Spinal cord (tissue), 10 donors: ENCODE measurements around the gene GPS2. TPM values are rescaled to one million over a fixed set of nuclear protein-coding genes. Genes with fewer than 3 reads are reported as not detected.

Experiments used
- DNase-seq, 6 donors: peaks; one replicate each; pipeline versions ENCODE4 v3.0.0 to v3.0.0-alpha.2; 2013 to 2015; ENCODE audit warnings: low spot score in 6 of 6, low read depth in 4 of 6
- H3K27ac ChIP-seq: one replicate; pipeline ENCODE4 v1.5.1; 2013; ENCODE audit warnings: low read depth, low read length, control low read depth
- H3K27me3 ChIP-seq: one replicate; pipeline ENCODE4 v1.6.1; 2013; ENCODE audit warnings: low read length; ENCODE audit not compliant: control insufficient read depth, insufficient read depth
- H3K36me3 ChIP-seq: one replicate; pipeline ENCODE4 v1.6.1; 2013; ENCODE audit warnings: low read length; ENCODE audit not compliant: control insufficient read depth, insufficient read depth
- H3K4me1 ChIP-seq: one replicate; pipeline ENCODE4 v1.6.1; 2013; ENCODE audit warnings: low read length; ENCODE audit not compliant: control insufficient read depth, insufficient read depth
- H3K4me3 ChIP-seq: one replicate; pipeline ENCODE4 v1.5.1; 2013; ENCODE audit warnings: low read depth, low read length, control low read depth
- H3K9me3 ChIP-seq: one replicate; pipeline ENCODE4 v1.6.1; 2013; ENCODE audit warnings: low read length; ENCODE audit not compliant: control insufficient read depth, insufficient read depth
- WGBS: methylation state at CpG from one replicate; pipeline ENCODE4 v1.1.5; 2013; ENCODE audit warnings: missing lambda C conversion rate; ENCODE audit not compliant: insufficient coverage; 5-methylcytosine and 5-hydroxymethylcytosine counted together
- polyA plus RNA-seq, 2 donors: library from polyadenylated mRNA; unstranded; fragments of 120-200 nt; gene quantifications; one replicate each; pipeline ENCODE4 v1.2.1, GENCODE V29; 2013; ENCODE audit not compliant: insufficient read length in 2 of 2
- total RNA-seq, 2 donors: library from RNA; depleted of rRNA in 1 of 2; stranded (reverse); fragments of 120-200 nt in 1 of 2; fragments of >200 nt in 1 of 2; gene quantifications; one replicate each; pipeline versions ENCODE4 v1.2.3 to v1.2.4, GENCODE V29; 2013 to 2014
- donor health status: healthy.

Gene GPS2
- total and polyA plus RNA-seq, 4 donors = 19.2 to 99.4 (median 81.9) TPM

DNA sequence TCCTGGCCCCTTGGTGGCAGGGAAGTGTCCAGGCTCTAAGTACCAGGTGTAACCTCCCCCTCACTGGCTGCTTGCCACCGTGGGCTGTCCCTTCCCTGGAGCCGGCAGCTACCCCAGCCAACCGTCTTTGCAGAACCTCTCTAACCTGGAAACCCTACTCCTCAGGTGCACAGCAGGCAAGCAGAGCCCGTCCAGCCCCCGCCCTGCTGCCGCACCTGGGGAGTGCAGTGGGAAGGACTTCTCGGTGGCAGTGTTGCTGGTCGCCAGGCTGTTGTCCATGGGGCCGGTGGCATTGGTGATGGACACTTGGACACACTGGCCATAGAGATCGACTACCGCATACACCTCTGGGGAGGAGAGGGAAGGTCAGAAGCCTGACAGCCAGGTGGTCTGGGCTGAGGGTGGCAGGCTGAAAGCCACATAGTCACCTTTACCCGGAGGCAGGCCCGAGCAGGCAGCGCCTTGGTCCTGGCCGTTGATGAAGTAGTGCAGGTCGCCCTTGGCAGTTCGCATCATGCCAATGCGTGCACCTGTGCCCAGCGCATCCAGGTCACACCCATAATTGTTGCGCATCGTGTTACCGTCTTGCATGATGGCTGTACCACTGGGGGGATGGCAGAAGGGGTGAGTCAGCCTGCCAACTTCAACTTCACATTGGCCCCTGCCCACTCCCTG lies 7.5 kb upstream of the GPS2 start:
- Histone ChIP-seq H3K9me3 (no peaks in the 10 kb centered on the region), H3K27me3 (no peaks in the 10 kb centered on the region), H3K36me3 (peaks cover 95% of the 10 kb centered on the region), H3K4me3 (no peak overlapping the region), H3K27ac (no peak overlapping the region), H3K4me1 (peaks cover 4% of the 10 kb centered on the region)
- DNase-seq = no peak
- WGBS = 96% methylated on average over 22 of the region's 22 CpGs

DNA sequence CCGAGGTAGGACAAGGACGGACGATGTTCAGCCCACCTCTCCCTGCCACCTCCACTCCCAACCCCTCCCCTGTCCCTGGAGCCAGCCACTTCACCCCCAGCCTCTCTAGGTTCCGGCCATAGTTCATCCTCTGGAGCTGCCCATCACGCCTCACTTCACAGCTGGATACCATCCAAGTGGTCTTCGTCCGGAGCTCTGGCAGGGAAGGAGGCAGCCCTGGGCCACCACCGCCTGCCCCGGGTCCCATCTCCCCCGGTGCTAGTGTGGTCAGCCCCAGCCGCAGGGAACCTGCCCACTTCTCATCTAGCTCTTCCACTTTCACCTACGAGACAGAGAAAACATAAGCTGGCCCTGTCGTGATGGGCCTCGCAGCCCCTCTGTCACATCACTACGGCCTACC lies 6.3 kb upstream of the GPS2 start:
- DNase-seq = no peak
- Histone ChIP-seq H3K27me3 (no peaks in the 10 kb centered on the region), H3K36me3 (peaks cover 93% of the 10 kb centered on the region), H3K4me1 (no peaks in the 10 kb centered on the region), H3K9me3 (no peaks in the 10 kb centered on the region), H3K27ac (no peak overlapping the region), H3K4me3 (no peak overlapping the region)
- 93% methylated on average over 15 of the region's 15 CpGs for WGBS

GRCh38 chr17:7318121-7318860 lies 3.1 kb upstream of the GPS2 start:
- Histone ChIP-seq H3K4me1 (peaks cover 25% of the 10 kb centered on the region), H3K27me3 (no peaks in the 10 kb centered on the region), H3K4me3 (no peak overlapping the region), H3K36me3 (peaks cover 86% of the 10 kb centered on the region), H3K27ac (no peak overlapping the region), H3K9me3 (no peaks in the 10 kb centered on the region)
- WGBS = 93% methylated on average over 13 of the region's 13 CpGs
- no peak for DNase-seq

- peaks cover 86% of the 10 kb centered on the region for H3K36me3 ChIP-seq
- 90% methylated on average over 10 of the region's 16 CpGs for WGBS
Observed at GRCh38 chr17:7317161-7317803, 2.1 kb upstream of the GPS2 start.

DNA sequence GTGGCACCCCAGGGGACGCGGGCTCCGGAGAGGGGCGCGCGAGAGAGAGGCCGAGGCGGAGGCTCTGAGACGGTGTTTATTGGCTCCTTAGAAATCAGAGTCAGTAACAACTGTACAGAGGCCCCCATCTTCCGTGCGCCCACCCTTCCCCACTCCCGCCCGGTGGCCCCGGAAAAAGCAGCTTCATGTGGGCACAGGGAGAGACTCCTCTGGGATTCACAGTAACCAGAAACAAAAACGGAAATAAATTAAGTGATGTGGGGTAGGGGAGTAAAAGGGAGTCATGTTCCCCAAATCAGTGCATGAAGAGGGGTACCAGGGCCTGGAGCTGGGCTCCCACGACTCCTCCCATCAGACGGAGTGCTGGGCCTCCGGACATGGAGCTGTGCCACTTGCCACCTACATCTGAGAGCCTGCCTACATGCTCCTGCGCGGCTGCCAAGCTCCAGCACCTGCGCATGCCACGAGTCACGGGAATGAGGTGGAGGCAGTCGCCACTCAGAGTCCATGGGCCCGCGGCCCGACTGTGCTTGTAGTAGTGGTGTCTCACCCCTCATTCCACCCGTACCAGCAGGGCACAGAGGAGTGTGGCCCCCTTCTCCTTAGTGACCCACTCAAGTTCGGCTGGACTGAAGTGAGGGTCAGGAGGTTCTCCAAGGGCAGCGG lies 543 bp upstream of the GPS2 start:
- H3K36me3 ChIP-seq = peaks cover 85% of the 10 kb centered on the region
- peaks cover 34% of the 10 kb centered on the region for H3K4me1 ChIP-seq
- H3K4me3 ChIP-seq = peak overlapping the region; percentile 88
- peak overlapping the region; percentile 92 for H3K27ac ChIP-seq
- 45% methylated on average over 27 of the region's 30 CpGs for whole genome bisulfite sequencing
- no peaks in the 10 kb centered on the region for H3K27me3 ChIP-seq
- no peaks in the 10 kb centered on the region for H3K9me3 ChIP-seq
- no peak for DNase-seq

More at GRCh38 chr17:7317161-7317803, 2.1 kb upstream of the GPS2 start:
- DNase-seq = no peak
- H3K4me3 ChIP-seq = no peak overlapping the region
- no peaks in the 10 kb centered on the region for H3K27me3 ChIP-seq
- H3K9me3 ChIP-seq = no peaks in the 10 kb centered on the region
- H3K4me1 ChIP-seq = peaks cover 33% of the 10 kb centered on the region
- no peak overlapping the region for H3K27ac ChIP-seq

- peak overlapping the region; percentile 92 for H3K27ac ChIP-seq
- 57% methylated on average over 8 of the region's 9 CpGs for WGBS
- H3K27me3 ChIP-seq = no peaks in the 10 kb centered on the region
- DNase-seq = no peak
- H3K4me1 ChIP-seq = peaks cover 41% of the 10 kb centered on the region
- peaks cover 86% of the 10 kb centered on the region for H3K36me3 ChIP-seq
- H3K9me3 ChIP-seq = no peaks in the 10 kb centered on the region
- peak overlapping the region; percentile 88 for H3K4me3 ChIP-seq
Observed at GRCh38 chr17:7313890-7314718, 1.1 kb downstream of the GPS2 start.

DNA sequence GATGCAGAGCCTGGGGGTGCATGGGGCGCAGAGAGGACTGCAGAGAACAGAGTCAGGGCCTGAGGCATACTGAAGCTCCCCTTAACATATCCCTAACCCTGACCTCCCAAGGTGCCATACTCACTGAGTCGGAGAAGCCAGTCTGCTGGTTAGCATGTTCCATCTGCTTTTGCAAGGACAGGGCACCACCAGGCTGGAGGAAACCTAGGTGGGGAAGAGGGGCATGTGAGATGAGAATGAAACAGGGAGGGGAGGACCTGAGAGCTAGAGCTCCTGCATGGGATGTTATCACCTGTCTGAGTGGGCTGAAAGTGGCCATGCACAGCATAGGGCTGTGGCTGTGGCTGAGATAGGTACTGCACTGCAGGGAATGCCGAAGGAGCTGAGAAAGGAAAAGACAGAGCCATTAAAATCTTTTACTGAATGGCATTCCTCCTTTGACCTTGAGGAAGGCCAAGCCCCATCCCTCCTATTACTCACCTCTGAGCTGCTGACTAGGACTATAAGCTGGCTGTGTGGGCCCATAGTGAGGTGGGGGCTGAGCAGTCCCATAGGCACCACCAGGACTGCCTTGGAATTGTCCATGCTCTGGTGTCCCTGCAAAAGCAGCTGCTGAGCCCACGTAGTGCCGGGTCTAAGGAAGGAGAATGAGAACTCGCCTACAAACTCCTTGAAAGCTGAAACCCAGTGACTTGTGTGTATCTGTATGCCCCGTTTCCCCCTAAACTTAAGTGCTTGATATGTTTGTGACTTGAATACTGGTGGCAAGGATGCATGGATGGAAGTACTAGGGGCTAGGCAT lies 1.9 kb downstream of the GPS2 start:
- H3K27ac ChIP-seq = no peak overlapping the region
- no peaks in the 10 kb centered on the region for H3K27me3 ChIP-seq
- no peak for DNase-seq
- no peak overlapping the region for H3K4me3 ChIP-seq
- peaks cover 49% of the 10 kb centered on the region for H3K4me1 ChIP-seq
- 87% methylated on average over 6 of the region's 7 CpGs for WGBS
- no peaks in the 10 kb centered on the region for H3K9me3 ChIP-seq
- peaks cover 80% of the 10 kb centered on the region for H3K36me3 ChIP-seq

- Histone ChIP-seq H3K4me1 (peaks cover 51% of the 10 kb centered on the region), H3K27me3 (no peaks in the 10 kb centered on the region), H3K4me3 (no peak overlapping the region), H3K36me3 (peaks cover 73% of the 10 kb centered on the region), H3K9me3 (no peaks in the 10 kb centered on the region), H3K27ac (no peak overlapping the region)
- DNase-seq = no peak
- 83% methylated on average over 2 of the region's 7 CpGs for WGBS
Observed at GRCh38 chr17:7312432-7313087, 2.6 kb downstream of the GPS2 start.
